Activated CD4-positive, alpha-beta T cell treated with anti-CD3 and anti-CD28 coated beads, Interleukin-10, Interleukin-2, amounts not matched to agents 100 ng/mL and 50 ng/mL, durations not matched to agents 16 hours and 8 hours (primary cell): Measurements from ENCODE around the gene YIPF2.
"Not testable (repeated sequence)": the region's sequence is repeated elsewhere in the genome, so short reads cannot be mapped to it uniquely, and the experiment has no call there.

Experiments used
- DNase-seq: peaks from one replicate; pipeline ENCODE4 v3.0.0-alpha.2; 2020

YIPF2 gene

DNA sequence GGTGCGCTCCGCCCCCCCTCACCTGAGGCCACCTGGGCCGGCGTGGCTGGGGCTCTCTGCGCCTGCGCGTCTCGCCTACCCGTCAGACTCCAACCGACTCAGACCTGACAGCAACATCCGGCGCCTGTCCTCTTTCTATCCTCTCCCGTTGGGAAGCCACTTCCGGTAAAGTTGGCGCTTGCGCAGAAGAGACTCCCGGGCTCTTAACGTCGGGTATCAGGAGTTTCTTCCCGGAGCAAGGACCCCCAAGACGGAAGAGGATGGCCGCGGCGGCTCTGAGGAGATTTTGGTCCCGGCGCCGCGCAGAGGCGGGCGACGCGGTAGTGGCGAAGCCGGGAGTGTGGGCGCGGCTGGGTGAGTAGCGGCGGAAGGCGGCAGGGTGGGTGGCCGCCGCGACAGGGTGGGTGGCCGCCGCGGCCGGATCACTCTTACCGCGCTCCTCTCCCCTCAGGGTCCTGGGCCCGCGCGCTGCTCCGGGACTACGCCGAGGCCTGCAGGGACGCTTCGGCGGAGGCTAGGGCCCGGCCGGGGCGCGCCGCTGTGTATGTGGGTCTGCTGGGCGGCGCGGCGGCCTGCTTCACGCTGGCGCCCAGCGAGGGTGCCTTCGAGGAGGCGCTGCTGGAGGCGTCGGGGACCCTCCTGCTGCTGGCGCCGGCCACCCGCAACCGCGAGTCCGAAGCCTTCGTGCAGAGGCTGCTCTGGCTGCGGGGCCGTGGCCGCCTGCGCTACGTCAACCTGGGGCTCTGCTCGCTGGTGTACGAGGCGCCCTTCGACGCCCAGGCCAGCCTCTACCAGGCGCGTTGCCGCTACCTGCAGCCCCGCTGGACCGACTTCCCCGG is at the start of gene YIPF2, which contains the start of gene TIMM29:
TSS of gene YIPF2 (minus strand) at position 77 of the 839 bp plus-strand sequence. CDS start 229 bp downstream, outside the sequence.
TSS of gene TIMM29 (plus strand) at position 249 of the 839 bp plus-strand sequence. CDS start at position 261, 12 bp downstream.
- peak; percentile 98 for DNase-seq

DNA sequence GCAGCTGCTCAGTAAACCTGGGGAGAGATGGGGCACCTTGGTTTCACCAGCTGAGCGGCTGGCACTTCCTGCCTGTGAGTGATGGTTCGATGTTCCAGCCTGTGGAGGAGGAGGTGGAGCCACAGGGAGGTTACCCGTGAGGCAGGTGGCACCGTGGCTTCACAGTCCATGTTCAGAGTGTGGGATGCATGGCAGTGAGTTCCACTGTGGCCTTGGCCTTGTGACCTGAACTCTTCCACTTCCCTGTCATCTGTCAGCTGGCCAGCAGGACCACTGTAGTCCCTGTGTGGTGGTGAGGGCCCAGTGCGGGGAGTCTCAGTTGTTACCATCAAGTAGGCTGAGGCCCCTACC is 49.3 kb upstream of the YIPF2 start:
- no peak for DNase-seq

DNA sequence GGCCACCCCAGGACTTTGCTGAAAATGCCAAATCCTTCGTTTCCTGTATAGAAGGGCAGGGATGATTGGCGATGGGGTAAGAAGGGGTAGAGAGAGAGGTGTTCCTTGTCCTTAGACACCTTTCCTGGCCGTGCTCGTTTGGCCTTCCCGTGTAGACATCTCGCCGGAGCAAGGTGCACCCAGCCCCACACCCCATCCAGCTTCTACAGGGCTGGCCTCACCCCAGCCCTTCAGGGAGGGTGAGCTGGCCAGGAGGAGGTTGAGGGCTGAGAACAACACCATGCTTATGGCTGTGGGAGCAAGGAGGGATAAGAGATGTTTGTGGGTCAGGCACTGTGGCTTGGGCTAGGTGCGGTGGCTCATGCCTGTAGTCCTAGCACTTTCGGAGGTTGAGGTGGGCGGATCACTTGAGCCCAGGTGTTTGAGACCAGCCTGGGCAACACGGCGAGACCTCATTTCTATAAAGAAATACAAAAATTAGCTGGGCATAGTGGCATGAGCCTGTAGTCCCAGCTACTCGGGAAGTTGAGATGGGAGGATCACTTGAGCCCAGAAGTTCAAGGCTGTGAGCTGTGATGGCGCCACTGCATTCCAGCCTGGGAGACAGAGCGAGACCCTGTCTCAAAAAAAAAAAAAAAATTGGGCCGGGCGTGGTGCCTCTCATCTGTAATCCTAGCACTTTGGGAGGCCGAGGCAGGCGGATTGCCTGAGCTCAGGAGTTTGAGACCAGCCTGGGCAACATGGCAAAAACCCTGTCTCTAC is 47.9 kb upstream of the YIPF2 start:
- no peak for DNase-seq

DNA sequence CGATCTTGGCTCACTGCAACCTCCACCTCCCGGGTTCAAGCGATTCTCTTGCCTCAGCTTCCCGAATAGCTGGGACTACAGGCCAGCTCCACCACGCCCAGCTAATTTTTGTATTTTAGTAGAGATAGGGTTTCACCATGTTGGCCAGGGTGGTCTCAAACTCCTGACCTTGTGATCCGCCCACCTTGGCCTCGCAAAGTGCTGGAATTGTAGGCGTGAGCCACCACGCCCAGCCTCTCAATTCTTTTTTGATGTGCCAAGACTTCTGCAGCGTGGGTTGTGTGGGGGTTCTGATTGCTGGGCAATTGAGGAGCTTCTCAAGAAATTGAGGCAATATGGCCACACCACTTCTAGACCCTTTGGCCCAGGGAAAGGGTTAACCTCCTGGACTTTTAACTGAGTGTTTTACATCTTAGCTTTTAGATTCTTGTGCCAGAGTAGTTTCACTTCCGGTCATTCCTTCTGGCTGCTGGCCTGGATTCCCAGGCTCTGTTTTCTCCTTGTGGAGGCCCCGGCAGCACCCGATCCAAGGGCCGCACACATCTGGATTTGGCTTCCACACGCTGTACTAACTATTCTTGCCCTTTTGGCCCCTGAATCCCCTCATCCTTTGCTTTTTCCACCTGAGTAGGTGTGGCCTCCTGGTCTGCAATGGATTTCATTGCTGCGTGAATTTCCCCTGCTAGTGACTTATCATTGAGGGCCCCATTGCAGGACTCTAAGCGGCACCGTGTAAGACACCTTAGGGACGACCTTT is 47.1 kb upstream of the YIPF2 start:
- no peak for DNase-seq

DNA sequence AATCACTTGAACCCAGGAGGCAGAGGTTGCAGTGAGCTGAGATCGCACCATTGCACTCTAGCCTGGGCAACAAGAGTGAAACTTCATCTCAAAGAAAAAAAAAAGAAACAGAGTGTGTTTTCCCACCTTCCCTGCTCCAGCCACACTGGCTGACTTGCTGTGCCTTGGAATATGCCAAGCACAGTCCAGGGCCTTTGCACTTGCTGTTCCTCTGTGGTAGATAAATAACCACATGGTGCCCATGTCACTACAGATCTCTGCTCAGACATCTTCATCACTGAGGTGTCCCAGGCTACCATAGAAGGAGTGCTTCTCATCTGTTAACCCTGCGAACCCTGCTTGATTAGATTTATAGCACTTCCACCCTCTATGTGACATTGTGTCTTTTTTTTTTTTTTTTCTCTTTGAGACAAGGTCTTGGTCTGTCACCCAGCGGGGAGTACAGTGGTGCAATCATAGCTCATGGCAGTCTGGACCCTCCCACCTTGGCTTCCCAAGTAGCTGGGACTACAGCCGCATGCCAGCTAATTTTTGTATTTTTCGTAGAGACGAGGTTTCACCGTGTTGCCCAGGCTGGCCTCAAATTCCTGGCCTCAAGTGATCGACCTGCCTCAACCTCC is 42.8 kb upstream of the YIPF2 start:
- DNase-seq = no peak

DNA sequence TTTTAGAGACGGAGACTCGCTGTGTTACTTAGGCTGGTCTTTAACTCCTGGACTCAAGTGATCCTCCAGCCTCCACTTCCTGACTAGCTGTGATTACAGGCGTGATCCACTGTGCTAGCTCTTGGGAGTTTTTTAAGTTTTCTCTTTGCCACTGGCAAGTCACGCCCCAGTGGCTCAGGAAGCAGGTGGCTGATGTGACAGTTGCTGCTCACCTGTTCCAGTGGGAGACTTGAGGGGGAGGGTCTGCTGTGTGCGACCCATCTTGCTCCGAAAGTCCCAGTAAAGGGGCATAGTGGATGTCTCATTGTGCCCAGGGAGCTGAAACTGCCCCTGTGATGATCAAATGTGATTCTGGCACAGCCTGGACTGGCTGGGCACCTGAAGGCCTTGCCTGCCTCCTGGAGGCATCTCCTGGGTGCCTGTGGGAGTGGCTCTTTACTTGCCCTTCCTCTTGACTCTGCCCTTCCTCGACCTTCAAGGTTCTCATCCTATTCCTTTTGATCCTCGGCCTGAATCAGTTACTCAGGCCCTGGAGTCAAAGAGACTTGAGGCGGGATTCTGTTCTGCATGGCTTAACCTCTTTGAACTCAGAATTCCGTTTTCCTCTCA is 40.2 kb upstream of the YIPF2 start:
- DNase-seq = no peak

DNA sequence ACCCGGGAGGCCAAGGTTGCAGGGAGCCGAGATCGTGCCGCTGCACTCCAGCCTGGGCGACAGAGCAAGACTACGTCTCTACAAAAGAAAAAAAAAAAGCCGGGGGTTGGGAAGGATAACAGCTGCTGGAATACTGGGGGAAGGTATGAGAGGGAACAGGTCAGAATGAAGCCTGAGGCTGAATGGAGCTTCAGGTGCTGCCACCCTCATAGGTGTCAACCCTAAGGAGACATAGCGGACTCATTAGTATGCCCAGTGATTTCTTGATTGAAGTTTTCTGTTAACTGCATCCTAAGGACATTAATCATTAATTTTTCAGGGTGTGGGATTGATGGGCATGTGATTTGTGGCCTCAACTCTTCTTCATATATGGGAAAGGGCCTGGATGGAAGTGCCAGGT is 38.4 kb upstream of the YIPF2 start:
- no peak for DNase-seq

DNA sequence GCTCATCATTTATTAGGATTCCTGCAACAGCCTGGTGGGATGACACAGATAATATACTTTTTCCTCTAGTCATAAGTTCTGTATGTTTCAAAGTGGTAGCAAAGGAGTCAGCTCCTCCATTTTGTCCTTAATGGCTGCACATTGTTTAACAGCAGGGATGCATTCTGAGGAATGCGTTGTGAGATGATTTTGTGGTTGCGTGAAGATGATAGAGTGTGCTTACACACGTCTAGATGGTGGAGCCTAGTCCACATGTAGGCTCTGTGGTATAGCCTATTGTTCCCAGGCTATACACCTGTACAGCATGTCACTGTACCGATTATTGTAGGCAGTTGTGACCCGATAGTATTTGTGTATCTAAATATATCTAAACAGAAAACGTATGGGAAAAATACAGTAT is 37.0 kb upstream of the YIPF2 start:
- DNase-seq = no peak

DNA sequence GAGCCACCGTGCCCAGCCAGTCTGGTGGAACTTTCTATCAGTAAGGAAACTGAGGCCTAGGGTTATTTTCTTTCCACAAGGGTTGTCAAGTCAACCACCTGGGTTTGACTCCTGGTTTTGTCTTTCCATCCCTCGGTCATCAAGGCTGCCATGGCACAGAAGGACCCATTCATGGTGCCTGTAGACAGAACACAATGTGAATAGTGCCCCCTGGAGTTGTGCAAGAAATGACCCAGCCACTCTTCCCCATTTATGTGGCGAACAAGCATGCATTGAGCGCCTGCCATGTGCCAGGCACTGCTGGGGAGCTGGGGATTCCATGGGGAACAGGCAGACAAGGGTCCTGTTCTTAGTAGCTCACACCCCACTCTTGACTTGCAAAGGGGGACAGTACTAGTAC is 36.5 kb upstream of the YIPF2 start:
- DNase-seq = no peak

DNA sequence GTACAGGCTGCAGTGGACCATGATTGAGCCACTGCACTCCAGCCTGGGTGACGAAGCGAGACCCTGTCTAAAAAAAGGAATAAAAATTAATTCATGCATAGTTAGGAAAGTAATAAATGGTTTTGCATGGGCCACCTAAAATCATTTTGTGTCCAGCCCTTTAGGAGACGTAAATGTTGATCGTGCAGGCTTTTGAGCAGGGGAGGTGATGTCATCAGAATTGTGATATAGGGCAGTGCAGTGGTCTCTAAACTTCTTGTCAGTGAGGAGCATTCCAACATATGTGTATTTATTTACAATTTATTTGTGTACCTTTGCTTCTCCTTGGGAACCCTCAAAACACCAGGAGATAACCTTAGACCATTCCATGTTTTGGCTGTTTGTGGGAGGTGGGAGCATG is 35.4 kb upstream of the YIPF2 start:
- DNase-seq = no peak

DNA sequence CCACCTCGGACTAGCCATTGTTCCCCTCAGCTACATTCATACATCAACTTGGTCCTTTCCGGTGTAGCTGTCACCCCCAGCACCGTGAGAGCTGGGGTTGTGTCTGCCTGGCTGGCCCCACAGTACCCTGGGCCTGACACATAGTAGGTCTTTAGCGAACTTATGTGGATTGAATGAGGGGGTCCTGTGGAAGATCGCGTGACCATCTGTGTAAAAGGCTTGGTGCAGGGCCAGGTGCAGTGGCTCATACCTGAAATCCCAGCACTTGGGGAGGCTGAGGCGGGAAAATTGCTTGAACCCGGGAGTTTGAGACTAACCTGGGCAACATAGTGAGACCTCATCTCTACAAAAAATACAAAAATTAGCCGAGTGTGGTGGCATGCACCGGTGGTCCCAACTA is 34.4 kb upstream of the YIPF2 start:
- DNase-seq = no peak

DNA sequence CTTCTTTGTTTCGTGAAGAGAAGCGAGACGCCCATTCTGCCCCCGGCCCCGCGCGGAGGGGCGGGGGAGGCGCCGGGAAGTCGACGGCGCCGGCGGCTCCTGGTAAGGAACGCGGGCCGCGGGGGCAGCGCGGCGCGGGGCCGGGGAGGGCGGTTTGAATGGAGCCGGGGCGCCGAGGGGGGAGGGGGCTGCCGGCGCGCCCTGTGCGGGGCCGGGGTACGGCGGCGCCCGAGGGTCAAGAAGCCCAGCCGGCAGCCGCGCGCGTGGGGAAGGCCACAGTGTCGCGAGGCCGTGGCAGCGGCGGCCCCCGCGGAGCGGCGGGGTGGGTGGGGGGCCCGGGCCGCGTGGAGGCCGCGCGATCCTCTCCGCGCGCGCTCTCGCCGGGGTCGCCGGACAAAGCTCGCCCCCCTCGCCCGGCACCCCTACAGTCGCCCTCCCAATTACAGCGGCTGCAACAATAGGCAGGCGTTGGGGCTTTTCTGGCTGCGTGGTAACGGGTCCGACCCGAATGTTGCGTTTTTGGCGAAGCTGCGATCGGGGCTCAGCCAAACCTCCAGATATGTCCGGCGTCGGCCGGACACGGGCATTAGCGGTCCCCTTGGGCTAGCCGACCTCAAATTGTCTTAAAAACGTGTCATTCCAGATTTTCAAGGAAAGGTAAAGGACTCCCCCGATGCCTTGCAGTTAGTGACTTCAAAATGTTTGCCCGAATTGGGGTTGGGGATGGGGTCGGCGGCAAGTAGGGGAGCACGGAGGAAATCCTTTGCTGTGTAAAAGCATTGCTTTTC is 32.8 kb upstream of the YIPF2 start:
- DNase-seq = peak; percentile 38

DNA sequence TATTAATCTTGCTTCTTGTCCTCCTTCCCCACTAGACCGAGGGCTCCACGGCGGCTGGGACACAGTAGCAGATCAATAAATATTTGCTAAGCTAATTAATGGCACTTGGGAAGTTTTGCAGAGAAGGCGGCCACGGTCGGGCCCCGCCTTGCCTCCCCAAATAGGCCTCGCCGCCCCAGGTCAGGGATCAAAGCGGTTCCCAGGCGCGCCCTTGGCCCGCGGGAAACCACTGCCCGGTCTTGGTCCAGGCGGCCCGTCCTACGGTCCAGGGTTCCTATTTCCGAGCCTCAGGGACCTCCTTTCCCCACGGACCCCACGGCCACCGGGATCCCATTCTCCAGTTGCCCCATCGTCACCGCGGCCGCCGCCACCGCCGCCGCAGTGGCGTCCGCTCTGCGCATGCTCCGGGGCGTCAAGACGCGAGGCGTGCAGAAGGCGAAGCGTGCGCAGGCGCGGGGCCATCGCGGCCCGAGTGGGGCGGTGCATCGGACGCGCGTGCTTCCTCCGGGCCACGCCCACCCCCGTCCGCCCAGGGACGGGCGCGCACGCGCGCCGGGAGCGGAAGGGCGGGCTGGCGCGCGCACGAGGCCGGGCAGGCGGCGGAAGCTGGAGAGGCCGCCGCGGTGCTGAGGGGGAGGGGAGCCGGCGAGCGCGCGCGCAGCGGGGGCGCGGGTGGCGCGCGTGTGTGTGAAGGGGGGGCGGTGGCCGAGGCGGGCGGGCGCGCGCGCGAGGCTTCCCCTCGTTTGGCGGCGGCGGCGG is 32.1 kb upstream of the YIPF2 start, which contains the start of gene SMARCA4:
TSS of gene SMARCA4 (plus strand) at position 717 of the 759 bp plus-strand sequence. CDS start 23,122 bp downstream, outside the sequence.
- DNase-seq = peak; percentile 99

DNA sequence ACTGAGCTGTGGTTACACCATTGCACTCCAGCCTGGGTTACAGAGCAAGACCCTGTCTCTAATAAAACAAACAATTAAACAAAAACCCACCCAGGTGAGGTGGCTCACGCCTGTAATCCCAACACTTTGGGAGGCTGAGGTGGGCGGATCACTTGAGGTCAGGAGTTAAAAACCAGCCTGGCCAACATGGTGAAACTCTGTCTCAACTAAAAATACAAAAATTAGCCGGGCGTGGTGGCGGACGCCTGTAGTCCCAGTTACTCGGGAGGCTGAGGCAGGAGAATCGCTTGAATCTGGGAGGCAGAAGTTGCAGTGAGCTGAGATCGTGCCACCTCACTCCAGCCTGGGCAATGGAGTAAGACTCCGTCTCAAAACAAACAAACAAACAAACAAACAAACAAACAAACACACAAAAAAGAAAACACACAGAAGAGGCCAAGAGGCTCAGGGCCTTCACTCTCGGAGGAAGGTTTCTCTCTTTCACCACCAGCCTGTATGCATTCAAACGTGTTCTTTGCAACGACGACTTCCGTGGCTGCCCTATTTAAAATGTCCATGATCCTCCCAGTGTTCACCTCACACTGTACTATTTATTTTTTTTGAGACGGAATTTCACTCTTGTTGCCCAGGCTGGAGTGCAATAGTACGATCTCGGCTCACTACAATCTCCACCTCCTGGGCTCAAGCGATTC is 31.0 kb upstream of the YIPF2 start:
- DNase-seq = not testable (repeated sequence)

DNA sequence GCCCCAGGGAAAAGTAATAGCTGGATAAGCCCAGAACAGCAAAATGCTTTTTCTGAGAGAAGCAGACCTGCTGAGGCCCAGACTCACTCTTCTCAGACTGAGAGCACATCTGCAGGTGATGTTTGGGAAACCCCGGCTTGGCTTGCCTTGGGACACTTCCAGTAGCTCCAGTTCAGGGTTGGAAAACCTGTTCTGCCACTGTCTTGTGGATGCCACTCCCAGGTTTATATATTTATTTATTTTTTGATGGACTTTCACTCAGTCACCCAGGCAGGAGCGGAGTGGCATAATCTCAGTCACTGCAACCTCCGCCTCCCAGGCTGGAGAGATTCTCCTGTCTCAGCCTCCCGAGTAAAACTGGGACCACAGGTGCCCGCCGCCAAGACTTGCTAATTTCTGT is 24.4 kb upstream of the YIPF2 start:
- DNase-seq = no peak

DNA sequence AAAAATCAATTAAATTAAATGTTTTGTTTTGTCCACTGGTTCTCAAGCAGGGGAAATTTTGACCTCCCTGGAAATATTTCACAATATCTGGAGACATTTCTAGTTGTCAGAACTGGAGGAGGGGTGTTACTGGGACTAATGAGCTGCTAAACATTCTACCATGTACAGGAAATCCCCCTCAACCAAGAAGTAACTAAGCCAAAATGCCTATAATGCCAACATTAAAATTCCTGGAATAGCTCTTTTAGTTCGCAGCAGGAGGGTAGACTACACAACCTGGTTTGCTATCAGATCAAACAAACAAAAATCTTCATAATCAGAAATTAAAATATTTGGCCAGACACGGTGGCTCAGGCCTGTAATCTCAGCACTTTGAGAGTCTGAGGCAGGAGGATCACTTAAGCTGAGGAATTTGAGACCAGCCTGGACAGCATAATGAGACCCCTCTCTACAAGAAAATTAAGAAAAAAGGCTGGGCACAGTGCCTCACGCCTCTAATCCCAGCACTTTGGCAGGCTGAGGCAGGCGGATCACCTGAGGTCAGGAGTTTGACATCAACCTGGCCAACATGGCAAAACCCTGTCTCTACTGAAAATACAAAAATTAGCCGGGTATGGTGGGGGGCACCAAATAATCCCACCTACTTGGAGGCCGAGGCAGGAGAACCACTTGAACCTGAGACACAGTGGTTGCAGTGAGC is 18.7 kb upstream of the YIPF2 start:
- no peak for DNase-seq

DNA sequence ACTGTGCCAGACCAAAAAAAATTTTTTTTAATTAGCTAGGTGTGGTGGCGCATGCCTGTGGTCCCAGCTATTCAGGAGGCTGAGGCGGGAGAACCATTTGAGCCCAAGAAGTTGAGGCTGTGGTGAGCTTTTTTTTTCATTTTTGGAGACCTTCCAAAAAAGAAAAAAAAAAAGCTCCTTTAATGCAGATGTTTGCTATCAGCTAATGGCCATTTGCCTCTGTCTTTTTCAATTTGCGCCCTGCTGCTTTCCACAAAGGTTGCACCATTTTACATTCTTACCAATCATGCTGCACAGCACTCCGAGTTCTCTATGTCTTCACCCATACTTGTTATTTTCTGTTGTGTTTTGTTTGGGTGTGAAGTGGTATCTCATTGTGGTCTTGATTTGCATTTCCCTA is 16.8 kb upstream of the YIPF2 start:
- DNase-seq = no peak

DNA sequence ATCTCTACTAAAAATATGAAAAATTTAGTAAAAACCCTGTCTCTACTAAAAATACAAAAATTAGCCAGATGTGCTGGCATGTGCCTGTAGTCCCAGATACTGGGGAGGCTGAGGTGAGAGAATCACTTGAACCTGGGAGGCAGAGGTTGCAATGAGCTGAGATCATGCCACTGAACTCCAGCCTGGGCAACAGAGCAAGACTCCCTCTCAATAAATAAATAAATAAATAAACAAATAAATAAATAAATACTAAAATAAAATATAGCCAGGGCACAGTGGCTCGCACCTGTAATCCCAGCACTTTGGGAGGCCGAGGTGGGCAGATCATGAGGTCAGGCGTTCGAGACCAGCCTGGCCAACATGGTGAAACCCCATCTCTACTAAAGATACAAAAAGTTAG is 15.0 kb upstream of the YIPF2 start:
- DNase-seq = not testable (repeated sequence)

DNA sequence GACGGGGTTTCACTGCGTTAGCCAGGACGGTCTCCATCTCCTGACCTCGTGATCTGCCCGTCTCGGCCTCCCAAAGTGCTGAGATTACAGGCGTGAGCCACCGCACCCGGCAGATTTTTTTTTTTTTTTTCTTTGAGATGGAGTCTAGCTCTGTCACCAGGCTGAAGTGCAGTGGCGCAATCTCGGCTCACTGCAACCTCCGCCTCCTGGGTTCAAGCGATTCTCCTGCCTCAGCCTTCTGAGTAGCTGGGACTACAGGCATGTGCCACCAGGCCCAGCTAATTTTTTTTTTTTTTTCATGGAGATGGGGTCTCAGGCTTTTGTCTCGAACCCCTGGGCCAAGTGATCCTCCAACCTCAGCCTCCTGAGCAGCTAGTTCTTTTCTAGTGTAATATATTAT is 13.2 kb upstream of the YIPF2 start:
- DNase-seq = not testable (repeated sequence)
